Activated T-cell treated with anti-CD3 and anti-CD28 coated beads, Interleukin-2, amount 50 U/mL, for 24 hours (primary cell): ENCODE measurements around the gene DOCK10.

Experiments used
- DNase-seq: peaks from one replicate; pipeline ENCODE4 v3.0.0-alpha.2; 2020
- H3K27ac Mint-ChIP-seq: 2 replicates; pipeline ENCODE4 v1.8.0; 2020; ENCODE audit warnings: mild to moderate bottlenecking, mixed read lengths
- H3K27me3 Mint-ChIP-seq: 2 replicates; pipeline ENCODE4 v1.8.0; 2020; ENCODE audit warnings: mixed read lengths
- H3K36me3 Mint-ChIP-seq: 2 replicates; pipeline ENCODE4 v1.8.0; 2020; ENCODE audit warnings: low read depth, mixed read lengths
- H3K4me1 Mint-ChIP-seq: 2 replicates; pipeline ENCODE4 v1.8.0; 2020; ENCODE audit warnings: low read depth, mixed read lengths
- H3K4me3 Mint-ChIP-seq: 2 replicates; pipeline ENCODE4 v1.8.0; 2020; ENCODE audit warnings: mild to moderate bottlenecking, moderate library complexity, mixed read lengths
- H3K9me3 Mint-ChIP-seq: 2 replicates; pipeline ENCODE4 v1.8.0; 2020; ENCODE audit warnings: mixed read lengths

DOCK10 gene

GRCh38 chr2:225032246-225032645 lies 10.0 kb downstream of the DOCK10 start:
- Mint-ChIP-seq H3K4me3 (no peak overlapping the region), H3K27ac (peak overlapping the region; percentile 41), H3K27me3 (no peaks in the 10 kb centered on the region), H3K9me3 (no peaks in the 10 kb centered on the region), H3K36me3 (peaks cover 56% of the 10 kb centered on the region), H3K4me1 (peaks cover 86% of the 10 kb centered on the region)
- no peak for DNase-seq

GRCh38 chr2:225031599-225031998 lies 10.7 kb downstream of the DOCK10 start:
- DNase-seq: no peak
- H3K36me3 Mint-ChIP-seq: peaks cover 57% of the 10 kb centered on the region

GRCh38 chr2:225030893-225031292 lies 11.4 kb downstream of the DOCK10 start:
- Mint-ChIP-seq H3K4me3 (no peak overlapping the region), H3K27ac (peak overlapping the region; percentile 79), H3K9me3 (no peaks in the 10 kb centered on the region), H3K36me3 (peaks cover 54% of the 10 kb centered on the region), H3K4me1 (peaks cover 86% of the 10 kb centered on the region), H3K27me3 (no peaks in the 10 kb centered on the region)
- DNase-seq: no peak

More at GRCh38 chr2:225031599-225031998, 10.7 kb downstream of the DOCK10 start:
- H3K27ac Mint-ChIP-seq: peak overlapping the region; percentile 79
- H3K4me3 Mint-ChIP-seq: no peak overlapping the region
- H3K4me1 Mint-ChIP-seq: peaks cover 86% of the 10 kb centered on the region
- no peaks in the 10 kb centered on the region for H3K27me3 Mint-ChIP-seq
- no peaks in the 10 kb centered on the region for H3K9me3 Mint-ChIP-seq

GRCh38 chr2:225030203-225030602 lies 12.1 kb downstream of the DOCK10 start:
- Mint-ChIP-seq H3K4me1 (peaks cover 87% of the 10 kb centered on the region), H3K4me3 (peak overlapping the region; percentile 32), H3K27ac (peak overlapping the region; percentile 89), H3K9me3 (no peaks in the 10 kb centered on the region), H3K36me3 (peaks cover 50% of the 10 kb centered on the region), H3K27me3 (no peaks in the 10 kb centered on the region)
- peak; percentile 47 for DNase-seq

GRCh38 chr2:225028572-225028971 lies 13.7 kb downstream of the DOCK10 start:
- H3K36me3 Mint-ChIP-seq: peaks cover 39% of the 10 kb centered on the region
- H3K27ac Mint-ChIP-seq: peak overlapping the region; percentile 63
- H3K27me3 Mint-ChIP-seq: no peaks in the 10 kb centered on the region
- no peak overlapping the region for H3K4me3 Mint-ChIP-seq
- H3K9me3 Mint-ChIP-seq: no peaks in the 10 kb centered on the region
- peaks cover 82% of the 10 kb centered on the region for H3K4me1 Mint-ChIP-seq
- no peak for DNase-seq

GRCh38 chr2:225027061-225027762 lies 15.1 kb downstream of the DOCK10 start:
- Mint-ChIP-seq H3K4me1 (peaks cover 83% of the 10 kb centered on the region), H3K27me3 (no peaks in the 10 kb centered on the region), H3K4me3 (peak overlapping the region; percentile 1), H3K36me3 (peaks cover 35% of the 10 kb centered on the region), H3K27ac (peak overlapping the region; percentile 63), H3K9me3 (no peaks in the 10 kb centered on the region)
- no peak for DNase-seq

GRCh38 chr2:225025917-225026571 lies 16.2 kb downstream of the DOCK10 start:
- no peak for DNase-seq
- H3K27ac Mint-ChIP-seq: peak overlapping the region; percentile 63
- no peak overlapping the region for H3K4me3 Mint-ChIP-seq
- H3K4me1 Mint-ChIP-seq: peaks cover 81% of the 10 kb centered on the region
- no peaks in the 10 kb centered on the region for H3K27me3 Mint-ChIP-seq
- H3K36me3 Mint-ChIP-seq: peaks cover 35% of the 10 kb centered on the region
- no peaks in the 10 kb centered on the region for H3K9me3 Mint-ChIP-seq

GRCh38 chr2:225022188-225022587 lies 20.1 kb downstream of the DOCK10 start:
- DNase-seq: no peak
- H3K9me3 Mint-ChIP-seq: no peaks in the 10 kb centered on the region
- peaks cover 86% of the 10 kb centered on the region for H3K4me1 Mint-ChIP-seq
- H3K36me3 Mint-ChIP-seq: peaks cover 37% of the 10 kb centered on the region
- no peaks in the 10 kb centered on the region for H3K27me3 Mint-ChIP-seq
- no peak overlapping the region for H3K27ac Mint-ChIP-seq
- H3K4me3 Mint-ChIP-seq: no peak overlapping the region

- Mint-ChIP-seq H3K4me1 (peaks cover 76% of the 10 kb centered on the region), H3K27me3 (no peaks in the 10 kb centered on the region), H3K4me3 (no peak overlapping the region), H3K27ac (no peak overlapping the region), H3K9me3 (no peaks in the 10 kb centered on the region), H3K36me3 (peaks cover 37% of the 10 kb centered on the region)
- no peak for DNase-seq
These were observed 22.0 kb downstream of the DOCK10 start for GRCh38 chr2:225020168-225020849.

GRCh38 chr2:225019105-225019504 lies 23.2 kb downstream of the DOCK10 start:
- no peak for DNase-seq
- Mint-ChIP-seq H3K27me3 (no peaks in the 10 kb centered on the region), H3K9me3 (no peaks in the 10 kb centered on the region), H3K4me1 (peaks cover 78% of the 10 kb centered on the region), H3K36me3 (peaks cover 31% of the 10 kb centered on the region), H3K27ac (peak overlapping the region; percentile 49), H3K4me3 (no peak overlapping the region)

GRCh38 chr2:225017713-225018112 lies 24.6 kb downstream of the DOCK10 start:
- no peak for DNase-seq
- Mint-ChIP-seq H3K27me3 (no peaks in the 10 kb centered on the region), H3K36me3 (peaks cover 26% of the 10 kb centered on the region), H3K4me3 (no peak overlapping the region), H3K27ac (no peak overlapping the region), H3K9me3 (no peaks in the 10 kb centered on the region), H3K4me1 (peaks cover 80% of the 10 kb centered on the region)

GRCh38 chr2:225017098-225017685 lies 25.1 kb downstream of the DOCK10 start:
- Mint-ChIP-seq H3K9me3 (no peaks in the 10 kb centered on the region), H3K4me3 (no peak overlapping the region), H3K27me3 (no peaks in the 10 kb centered on the region), H3K27ac (peak overlapping the region; percentile 35), H3K36me3 (peaks cover 26% of the 10 kb centered on the region), H3K4me1 (peaks cover 80% of the 10 kb centered on the region)
- no peak for DNase-seq

GRCh38 chr2:225013425-225014365 lies 28.6 kb downstream of the DOCK10 start:
- peaks cover 83% of the 10 kb centered on the region for H3K4me1 Mint-ChIP-seq
- no peak overlapping the region for H3K4me3 Mint-ChIP-seq
- no peaks in the 10 kb centered on the region for H3K9me3 Mint-ChIP-seq
- no peaks in the 10 kb centered on the region for H3K27me3 Mint-ChIP-seq
- H3K27ac Mint-ChIP-seq: peak overlapping the region; percentile 79
- no peak for DNase-seq
- peaks cover 5% of the 10 kb centered on the region for H3K36me3 Mint-ChIP-seq

- Mint-ChIP-seq H3K36me3 (peaks cover 6% of the 10 kb centered on the region), H3K9me3 (no peaks in the 10 kb centered on the region), H3K4me1 (peaks cover 91% of the 10 kb centered on the region), H3K4me3 (no peak overlapping the region), H3K27me3 (no peaks in the 10 kb centered on the region), H3K27ac (peak overlapping the region; percentile 95)
- DNase-seq: no peak
These were observed 30.7 kb downstream of the DOCK10 start for GRCh38 chr2:225011585-225011984.
